Osteoblast (primary cell): ENCODE data around the gene PARP14. TPM values are rescaled to one million over a fixed set of nuclear protein-coding genes. Genes with fewer than 3 reads are reported as not detected.
"Not testable (repeated sequence)": the region's sequence is repeated elsewhere in the genome, so short reads cannot be mapped to it uniquely, and the experiment has no call there.

Experiments
- DNase-seq: peaks from one replicate; pipeline ENCODE4 v3.0.0; 2011; ENCODE audit warnings: low spot score, mixed read lengths; ENCODE audit not compliant: insufficient read length; ENCODE audit errors: missing footprints
- H2AFZ ChIP-seq: 2 replicates; pipeline ENCODE4 v1.6.0; 2011; ENCODE audit warnings: mild to moderate bottlenecking, low read length
- H3K27ac ChIP-seq: 2 replicates; pipeline ENCODE4 v1.5.1; 2011; ENCODE audit warnings: mild to moderate bottlenecking, low read depth, low read length, moderate library complexity
- H3K27me3 ChIP-seq: 2 replicates; pipeline ENCODE4 v1.6.0; 2012; ENCODE audit warnings: mild to moderate bottlenecking, control low read depth, inconsistent platforms, low read length, moderate library complexity; ENCODE audit not compliant: insufficient read depth
- H3K36me3 ChIP-seq: 2 replicates; pipeline ENCODE4 v1.5.1; 2011; ENCODE audit warnings: mild to moderate bottlenecking, low read length, control low read depth, moderate library complexity; ENCODE audit not compliant: insufficient read depth
- H3K4me1 ChIP-seq: 2 replicates; pipeline ENCODE4 v1.5.1; 2011; ENCODE audit warnings: mild to moderate bottlenecking, low read length, control low read depth, moderate library complexity; ENCODE audit not compliant: insufficient read depth
- H3K4me2 ChIP-seq: 2 replicates; pipeline ENCODE4 v1.6.0; 2011; ENCODE audit warnings: mild to moderate bottlenecking, low read length; ENCODE audit not compliant: insufficient read depth
- H3K4me3 ChIP-seq: fragments of 200-600 bp; sonication (generic); 3 replicates; pipeline ENCODE4 v1.5.1; 2012; ENCODE audit warnings: mild to moderate bottlenecking, low read length, inconsistent platforms; ENCODE audit not compliant: insufficient read depth
- H3K79me2 ChIP-seq: 2 replicates; pipeline ENCODE4 v1.6.0; 2012; ENCODE audit warnings: mild to moderate bottlenecking, low read length, control low read depth, inconsistent platforms; ENCODE audit not compliant: insufficient read depth
- H3K9me3 ChIP-seq: 2 replicates; pipeline ENCODE4 v1.5.1; 2011; ENCODE audit warnings: low read depth, low read length, control low read depth
- H4K20me1 ChIP-seq: 2 replicates; pipeline ENCODE4 v1.6.0; 2012; ENCODE audit warnings: mild to moderate bottlenecking, low read length, control low read depth; ENCODE audit not compliant: insufficient read depth
- total RNA-seq: library from RNA; depleted of rRNA; stranded (reverse); fragments of >200 nt; gene quantifications from 2 replicates; pipeline ENCODE4 v1.2.3, GENCODE V29; 2012
- TF ChIP-seq, protein P1 (sequence below): IDR thresholded peaks from 2 replicates; pipeline ENCODE4 v1.5.1; 2011; ENCODE audit warnings: mild to moderate bottlenecking, low read depth, low read length, moderate library complexity; ENCODE audit errors: extremely low read depth

Gene PARP14
- total RNA-seq, 1 donor: 84.3 TPM

DNA sequence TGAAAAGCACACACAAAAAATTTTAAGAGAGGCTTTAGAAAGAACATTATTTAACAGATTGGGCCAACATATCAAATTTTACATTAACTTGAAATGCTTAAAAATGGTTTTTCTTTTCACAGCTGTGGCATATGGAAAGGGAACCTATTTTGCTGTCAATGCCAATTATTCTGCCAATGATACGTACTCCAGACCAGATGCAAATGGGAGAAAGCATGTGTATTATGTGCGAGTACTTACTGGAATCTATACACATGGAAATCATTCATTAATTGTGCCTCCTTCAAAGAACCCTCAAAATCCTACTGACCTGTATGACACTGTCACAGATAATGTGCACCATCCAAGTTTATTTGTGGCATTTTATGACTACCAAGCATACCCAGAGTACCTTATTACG is 47.5 kb downstream of the PARP14 start:
- Histone ChIP-seq H3K4me1 (no peaks in the 10 kb centered on the region), H3K9me3 (no peaks in the 10 kb centered on the region), H4K20me1 (no peaks in the 10 kb centered on the region), H3K4me3 (no peak overlapping the region), H3K79me2 (no peaks in the 10 kb centered on the region), H2AFZ (no peak overlapping the region), H3K27ac (no peak overlapping the region), H3K27me3 (no peaks in the 10 kb centered on the region), H3K36me3 (no peaks in the 10 kb centered on the region), H3K4me2 (no peak overlapping the region)
- TF ChIP-seq, protein P1, sequence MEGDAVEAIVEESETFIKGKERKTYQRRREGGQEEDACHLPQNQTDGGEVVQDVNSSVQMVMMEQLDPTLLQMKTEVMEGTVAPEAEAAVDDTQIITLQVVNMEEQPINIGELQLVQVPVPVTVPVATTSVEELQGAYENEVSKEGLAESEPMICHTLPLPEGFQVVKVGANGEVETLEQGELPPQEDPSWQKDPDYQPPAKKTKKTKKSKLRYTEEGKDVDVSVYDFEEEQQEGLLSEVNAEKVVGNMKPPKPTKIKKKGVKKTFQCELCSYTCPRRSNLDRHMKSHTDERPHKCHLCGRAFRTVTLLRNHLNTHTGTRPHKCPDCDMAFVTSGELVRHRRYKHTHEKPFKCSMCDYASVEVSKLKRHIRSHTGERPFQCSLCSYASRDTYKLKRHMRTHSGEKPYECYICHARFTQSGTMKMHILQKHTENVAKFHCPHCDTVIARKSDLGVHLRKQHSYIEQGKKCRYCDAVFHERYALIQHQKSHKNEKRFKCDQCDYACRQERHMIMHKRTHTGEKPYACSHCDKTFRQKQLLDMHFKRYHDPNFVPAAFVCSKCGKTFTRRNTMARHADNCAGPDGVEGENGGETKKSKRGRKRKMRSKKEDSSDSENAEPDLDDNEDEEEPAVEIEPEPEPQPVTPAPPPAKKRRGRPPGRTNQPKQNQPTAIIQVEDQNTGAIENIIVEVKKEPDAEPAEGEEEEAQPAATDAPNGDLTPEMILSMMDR: no peak
- DNase-seq: no peak

DNA sequence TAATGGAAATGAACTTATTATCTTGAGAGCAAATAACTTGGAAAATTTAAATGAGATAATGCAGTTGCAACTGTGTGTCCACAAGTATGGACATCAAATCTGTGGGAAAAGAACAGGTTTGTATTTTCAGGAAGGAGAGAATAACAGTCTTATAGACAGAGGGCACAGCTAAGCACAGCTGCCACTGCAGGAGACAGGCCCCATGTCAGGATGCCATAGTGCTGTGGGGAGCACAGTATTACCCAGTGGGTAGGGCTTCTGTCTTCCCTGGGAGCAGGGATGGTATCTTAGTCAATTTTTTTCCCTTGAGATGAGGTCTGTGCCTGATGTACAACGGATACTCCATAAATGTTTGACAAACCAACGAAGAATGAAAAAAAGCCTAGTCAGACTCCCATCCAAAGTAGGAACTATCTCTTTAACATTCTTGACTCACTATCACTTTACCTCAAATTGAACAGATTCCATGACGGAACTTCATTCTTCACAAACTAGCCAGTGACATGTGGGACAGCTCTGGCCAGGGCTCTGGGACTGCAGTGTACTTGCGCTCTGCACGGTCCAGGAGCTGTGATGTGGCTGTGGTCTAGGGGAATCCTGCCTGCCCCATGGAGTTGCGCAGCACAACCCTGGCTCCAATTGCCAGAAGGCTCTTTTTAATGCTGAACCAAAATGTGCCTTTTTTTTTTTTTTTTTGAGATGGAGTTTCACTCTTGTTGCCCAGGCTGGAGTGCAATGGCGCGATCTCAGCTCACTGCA is 48.3 kb downstream of the PARP14 start:
- Histone ChIP-seq H3K4me2 (no peak overlapping the region), H3K36me3 (no peaks in the 10 kb centered on the region), H3K4me1 (no peaks in the 10 kb centered on the region), H4K20me1 (no peaks in the 10 kb centered on the region), H3K27me3 (no peaks in the 10 kb centered on the region), H3K4me3 (no peak overlapping the region), H2AFZ (no peak overlapping the region), H3K79me2 (no peaks in the 10 kb centered on the region), H3K27ac (no peak overlapping the region), H3K9me3 (no peaks in the 10 kb centered on the region)
- DNase-seq: no peak
- TF ChIP-seq, protein P1: no peak

DNA sequence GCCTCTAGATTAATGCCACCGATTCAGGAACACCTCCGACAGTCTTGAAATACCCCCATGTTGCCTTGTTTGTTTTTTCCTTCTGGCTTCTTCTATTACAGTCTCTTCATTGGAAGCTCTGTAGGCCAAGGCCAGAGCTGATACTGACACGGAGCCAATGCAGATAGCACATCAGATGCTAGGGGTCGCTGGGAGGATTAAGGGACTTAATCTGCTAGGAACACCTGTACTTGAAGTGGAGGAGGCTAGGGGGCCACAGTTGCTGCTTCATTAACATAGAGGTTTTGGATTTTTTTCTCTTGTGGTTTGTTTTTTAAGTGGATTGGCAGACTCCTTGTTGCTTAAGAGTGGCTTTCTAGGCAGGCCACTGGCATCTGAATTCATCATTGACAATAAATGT is 49.6 kb downstream of the PARP14 start:
- H3K36me3 ChIP-seq: no peaks in the 10 kb centered on the region
- no peaks in the 10 kb centered on the region for H3K4me1 ChIP-seq
- H3K27me3 ChIP-seq: no peaks in the 10 kb centered on the region
- no peak overlapping the region for H3K4me3 ChIP-seq
- DNase-seq: no peak
- no peak overlapping the region for H3K4me2 ChIP-seq
- H3K27ac ChIP-seq: no peak overlapping the region
- H4K20me1 ChIP-seq: no peaks in the 10 kb centered on the region
- H3K9me3 ChIP-seq: no peaks in the 10 kb centered on the region
- TF ChIP-seq, protein P1: no peak
- H2AFZ ChIP-seq: no peak overlapping the region
- no peaks in the 10 kb centered on the region for H3K79me2 ChIP-seq

DNA sequence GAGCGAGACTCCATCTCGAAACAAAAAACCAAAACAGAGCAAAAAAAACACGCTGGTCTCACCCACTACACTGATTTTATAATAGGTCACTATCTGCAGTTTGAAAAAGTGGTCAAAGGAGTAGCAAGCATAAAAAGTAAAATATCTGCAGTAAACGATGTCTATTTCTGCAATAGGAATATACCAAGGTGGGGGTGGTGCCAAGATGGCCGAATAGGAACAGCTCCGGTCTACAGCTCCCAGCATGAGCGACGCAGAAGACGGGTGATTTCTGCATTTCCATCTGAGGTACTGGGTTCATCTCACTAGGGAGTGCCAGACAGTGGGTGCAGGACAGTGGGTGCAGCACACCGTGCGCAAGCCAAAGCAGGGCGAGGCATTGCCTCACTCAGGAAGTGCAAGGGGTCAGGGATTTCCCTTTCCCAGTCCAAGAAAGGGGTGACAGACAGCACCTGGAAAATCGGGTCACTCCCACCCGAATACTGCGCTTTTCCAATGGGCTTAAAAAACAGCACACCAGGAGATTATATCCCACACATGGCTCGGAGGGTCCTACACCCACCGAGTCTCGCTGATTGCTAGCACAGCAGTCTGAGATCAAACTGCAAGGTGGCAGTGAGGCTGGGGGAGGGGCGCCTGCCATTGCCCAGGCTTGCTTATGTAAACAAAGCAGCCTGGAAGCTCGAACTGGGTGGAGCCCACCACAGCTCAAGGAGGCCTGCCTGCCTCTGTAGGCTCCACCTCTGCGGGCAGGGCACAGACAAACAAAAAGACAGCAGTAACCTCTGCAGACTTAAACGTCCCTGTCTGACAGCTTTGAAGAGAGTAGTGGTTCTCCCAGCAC is 52.3 kb downstream of the PARP14 start:
- H3K4me1 ChIP-seq, DNase-seq, H3K36me3 ChIP-seq, H3K4me3 ChIP-seq, H3K79me2 ChIP-seq, H3K9me3 ChIP-seq, H2AFZ ChIP-seq, H3K27ac ChIP-seq, H3K27me3 ChIP-seq, H4K20me1 ChIP-seq, H3K4me2 ChIP-seq: not testable (repeated sequence)
